ENCODE results near the gene CAV3.

The CAV3 gene

GRCh38 chr3:8784676-8785435, 51.3 kb downstream of the CAV3 start:
- Histone ChIP-seq H3K9ac (ENCODE audit: low read length) (no peak overlapping the region), H3K4me3 (ENCODE audit: low read length) (no peak overlapping the region), H3K4me1 (ENCODE audit: control insufficient read depth, insufficient read depth, low read length) (no peaks in the 10 kb centered on the region), H3K36me3 (ENCODE audit: control insufficient read depth, insufficient read depth, low read length) (no peaks in the 10 kb centered on the region), H3K27me3 (ENCODE audit: control insufficient read depth, insufficient read depth, low read length) (no peaks in the 10 kb centered on the region), H3K9me3 (ENCODE audit: control insufficient read depth, low read length) (no peaks in the 10 kb centered on the region)

DNA sequence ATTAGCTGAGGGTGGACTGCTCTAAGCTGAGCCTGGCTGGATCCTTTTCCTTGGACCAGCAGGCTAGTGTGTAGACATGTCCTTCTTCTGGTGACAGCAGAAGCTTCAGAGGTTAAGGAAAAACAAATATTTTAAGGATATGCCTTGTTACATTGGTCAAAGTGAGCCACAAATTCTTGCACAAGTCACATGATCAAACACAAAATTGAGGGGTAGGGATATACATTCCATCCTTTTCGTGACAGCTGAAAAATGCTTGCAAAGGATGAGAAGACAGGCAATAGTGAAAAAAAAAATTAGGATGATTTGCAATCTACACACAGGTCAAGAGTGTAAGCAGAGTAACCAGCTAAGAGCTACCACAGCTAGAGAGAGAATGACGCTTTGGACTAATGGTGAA, 56.9 kb downstream of the CAV3 start:
- H3K9ac ChIP-seq (ENCODE audit: low read length) = no peak overlapping the region
- no peak overlapping the region for H3K4me3 ChIP-seq (ENCODE audit: low read length)
- no peaks in the 10 kb centered on the region for H3K36me3 ChIP-seq (ENCODE audit: control insufficient read depth, insufficient read depth, low read length)
- H3K27me3 ChIP-seq (ENCODE audit: control insufficient read depth, insufficient read depth, low read length) = no peaks in the 10 kb centered on the region
- H3K4me1 ChIP-seq (ENCODE audit: control insufficient read depth, insufficient read depth, low read length) = no peaks in the 10 kb centered on the region
- no peaks in the 10 kb centered on the region for H3K9me3 ChIP-seq (ENCODE audit: control insufficient read depth, low read length)

GRCh38 chr3:8793242-8793641, 59.6 kb downstream of the CAV3 start:
- no peaks in the 10 kb centered on the region for H3K9me3 ChIP-seq (ENCODE audit: control insufficient read depth, low read length)
- no peak overlapping the region for H3K9ac ChIP-seq (ENCODE audit: low read length)
- H3K36me3 ChIP-seq (ENCODE audit: control insufficient read depth, insufficient read depth, low read length) = no peaks in the 10 kb centered on the region
- H3K4me1 ChIP-seq (ENCODE audit: control insufficient read depth, insufficient read depth, low read length) = no peaks in the 10 kb centered on the region
- no peaks in the 10 kb centered on the region for H3K27me3 ChIP-seq (ENCODE audit: control insufficient read depth, insufficient read depth, low read length)
- H3K4me3 ChIP-seq (ENCODE audit: low read length) = no peak overlapping the region

DNA sequence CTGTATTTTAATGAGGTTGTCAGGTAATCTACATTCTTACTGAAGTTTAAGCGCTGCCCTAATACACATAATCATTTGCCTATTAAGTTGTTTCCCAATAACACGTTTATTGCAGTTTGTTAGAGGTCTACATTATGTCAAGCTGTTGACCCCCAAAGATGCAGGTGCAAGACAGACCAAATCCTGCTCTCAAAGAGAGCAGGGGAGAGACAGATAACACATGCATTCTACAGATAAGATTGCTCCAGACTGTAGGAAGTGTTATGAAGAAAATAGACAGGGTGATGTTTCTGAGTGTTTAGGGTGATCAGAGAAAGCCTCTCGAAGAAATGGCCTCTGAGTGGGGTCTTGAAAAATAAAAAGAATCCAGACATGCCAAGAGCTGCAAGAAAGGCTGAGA, 60.6 kb downstream of the CAV3 start:
- Histone ChIP-seq H3K4me3 (ENCODE audit: low read length) (no peak overlapping the region), H3K9me3 (ENCODE audit: control insufficient read depth, low read length) (no peaks in the 10 kb centered on the region), H3K27me3 (ENCODE audit: control insufficient read depth, insufficient read depth, low read length) (no peaks in the 10 kb centered on the region), H3K4me1 (ENCODE audit: control insufficient read depth, insufficient read depth, low read length) (no peaks in the 10 kb centered on the region), H3K9ac (ENCODE audit: low read length) (no peak overlapping the region), H3K36me3 (ENCODE audit: control insufficient read depth, insufficient read depth, low read length) (no peaks in the 10 kb centered on the region)

Data from mucosa of stomach (tissue), 1 donor.